IMR-90 (cell line): ENCODE data around the gene SCFD2.

Experiments
- BHLHE40 ChIP-seq: fragments of 150-350 bp; IDR thresholded peaks from 2 replicates; pipeline ENCODE4 v1.6.1; 2016; ENCODE audit warnings: mild to moderate bottlenecking, low read depth, low read length
- CEBPB ChIP-seq: IDR thresholded peaks from 2 replicates; pipeline ENCODE4 v1.6.1; 2012; ENCODE audit warnings: low read depth, low read length, improper control_type of control experiment
- CTCF ChIP-seq: conservative IDR thresholded peaks from 2 replicates; pipeline ENCODE4 v1.5.1; 2012; ENCODE audit warnings: mild to moderate bottlenecking, low read depth, low read length, improper control_type of control experiment
- FOS ChIP-seq: fragments of 150-350 bp; IDR thresholded peaks from 2 replicates; pipeline ENCODE4 v1.6.1; 2016; ENCODE audit warnings: low read depth, low read length
- MAFK ChIP-seq: IDR thresholded peaks from 2 replicates; pipeline ENCODE4 v1.6.1; 2012; ENCODE audit warnings: low read depth, low read length, improper control_type of control experiment
- MXI1 ChIP-seq: IDR thresholded peaks from 2 replicates; pipeline ENCODE4 v1.6.1; 2012; ENCODE audit warnings: low read depth, mild to moderate bottlenecking, low read length, moderate library complexity, borderline replicate concordance
- NFE2L2 ChIP-seq: fragments of 150-350 bp; IDR thresholded peaks from 2 replicates; pipeline ENCODE4 v1.6.1; 2016; ENCODE audit warnings: low read depth, mild to moderate bottlenecking, low read length
- POLR2A ChIP-seq: IDR thresholded peaks from 2 replicates; pipeline ENCODE4 v1.6.1; 2012; ENCODE audit warnings: mild to moderate bottlenecking, low read depth, low read length
- RAD21 ChIP-seq: IDR thresholded peaks from 2 replicates; pipeline ENCODE4 v1.6.1; 2012; ENCODE audit warnings: low read length, improper control_type of control experiment
- RCOR1 ChIP-seq: IDR thresholded peaks from 2 replicates; pipeline ENCODE4 v1.6.1; 2012; ENCODE audit warnings: mild to moderate bottlenecking, low read length, improper control_type of control experiment; ENCODE audit not compliant: insufficient replicate concordance
- RFX5 ChIP-seq: IDR thresholded peaks from 2 replicates; pipeline ENCODE4 v1.8.0; 2012; ENCODE audit warnings: low read depth, mild to moderate bottlenecking, low read length, moderate library complexity
- SMC3 ChIP-seq: fragments of 150-350 bp; IDR thresholded peaks from 2 replicates; pipeline ENCODE4 v1.6.1; 2016; ENCODE audit warnings: low read depth, mild to moderate bottlenecking, antibody characterized with exemption, low read length, moderate library complexity
- USF2 ChIP-seq: fragments of 150-350 bp; IDR thresholded peaks from 2 replicates; pipeline ENCODE4 v1.6.1; 2017; ENCODE audit warnings: mild to moderate bottlenecking, antibody characterized with exemption, low read length, low read depth

- no peak for TF ChIP-seq CTCF
- no peak for TF ChIP-seq NFE2L2
- no peak for TF ChIP-seq FOS
- no peak for TF ChIP-seq RCOR1
- TF ChIP-seq RAD21: no peak
- no peak for TF ChIP-seq POLR2A
- TF ChIP-seq BHLHE40: no peak
- no peak for TF ChIP-seq USF2
- TF ChIP-seq CEBPB: no peak
- TF ChIP-seq RFX5: no peak
- no peak for TF ChIP-seq SMC3
- no peak for TF ChIP-seq MXI1
- TF ChIP-seq MAFK: no peak
Observed at GRCh38 chr4:52833941-52834525, 531.8 kb downstream of the SCFD2 start.
